ENCODE results near the gene HK2. TPM values are rescaled to one million over a fixed set of nuclear protein-coding genes. Genes with fewer than 3 reads are reported as not detected.
"Not testable (repeated sequence)": the region's sequence is repeated elsewhere in the genome, so short reads cannot be mapped to it uniquely, and the experiment has no call there.

Gene HK2
- total RNA-seq, result 4.1 TPM
- long read RNA-seq, result 0 reads

DNA sequence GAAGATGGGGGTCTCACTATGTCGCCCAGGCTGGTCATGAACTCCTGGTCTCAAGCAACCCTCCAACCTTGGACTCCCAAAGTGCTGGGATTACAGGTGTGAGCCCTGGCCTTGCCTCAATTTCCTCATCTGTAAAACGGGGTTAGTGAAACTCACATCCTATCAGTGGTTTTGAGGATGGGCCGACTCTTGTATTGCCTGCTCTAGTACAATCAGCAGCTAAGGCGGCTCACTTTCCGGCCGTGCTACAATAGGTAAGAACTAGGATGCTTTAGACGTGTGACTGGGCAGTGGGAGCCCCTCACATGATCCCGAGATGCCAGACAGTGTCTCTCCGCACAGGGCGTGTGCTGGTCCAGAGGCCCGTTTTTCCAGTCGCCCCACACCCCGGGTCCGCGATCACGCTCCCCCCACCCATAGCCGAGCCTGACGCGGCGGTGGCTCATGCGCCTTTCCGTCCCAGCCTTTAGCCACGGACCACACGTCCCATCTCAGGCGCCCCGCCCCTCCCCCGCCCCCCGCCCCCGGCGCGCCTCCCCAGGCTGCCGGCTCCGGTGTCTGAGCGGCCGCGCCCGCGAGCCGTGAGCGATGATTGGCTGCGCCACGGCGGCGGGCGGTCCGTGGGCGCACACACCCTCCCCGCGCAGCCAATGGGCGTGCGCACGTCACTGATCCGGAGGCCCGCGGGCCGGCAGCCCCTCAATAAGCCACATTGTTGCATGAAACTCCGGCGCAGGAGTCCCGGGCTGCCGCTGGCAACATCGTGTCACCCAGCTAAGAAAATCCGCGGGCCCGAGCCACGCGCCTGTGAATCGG, at the start of gene HK2:
TSS of gene HK2 (plus strand) at position 710 of the 816 bp plus-strand sequence. CDS start 454 bp downstream, outside the sequence.
- ATAC-seq (ENCODE audit: poor library complexity) (peak; percentile 98), DNase-seq (peak; percentile 91)
- intact Hi-C loops (cut with DNase I), result no loop called here

DNA sequence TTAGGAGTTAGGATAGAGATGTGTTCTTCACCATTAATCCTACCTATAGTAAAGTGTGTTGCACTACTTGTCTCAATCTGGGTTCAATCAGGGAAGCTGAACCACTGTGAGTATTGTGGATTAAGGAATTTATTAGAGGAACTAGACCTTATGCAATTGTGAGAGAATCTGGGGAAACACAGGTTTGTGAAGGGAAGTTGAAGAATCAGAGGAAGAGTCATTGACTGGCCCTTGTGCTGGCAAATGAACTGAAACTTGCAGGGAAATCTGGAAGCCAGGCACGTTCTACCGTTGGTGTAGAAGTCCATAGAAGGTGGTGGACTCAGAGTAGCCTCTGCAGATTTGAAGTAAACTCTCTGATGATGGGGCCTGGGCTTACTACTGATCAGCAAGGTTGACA, 44.7 kb upstream of the HK2 start:
- intact Hi-C loops (cut with DNase I), result no loop called here
- no peak for DNase-seq
- ATAC-seq (ENCODE audit: poor library complexity), result peak; percentile 20

DNA sequence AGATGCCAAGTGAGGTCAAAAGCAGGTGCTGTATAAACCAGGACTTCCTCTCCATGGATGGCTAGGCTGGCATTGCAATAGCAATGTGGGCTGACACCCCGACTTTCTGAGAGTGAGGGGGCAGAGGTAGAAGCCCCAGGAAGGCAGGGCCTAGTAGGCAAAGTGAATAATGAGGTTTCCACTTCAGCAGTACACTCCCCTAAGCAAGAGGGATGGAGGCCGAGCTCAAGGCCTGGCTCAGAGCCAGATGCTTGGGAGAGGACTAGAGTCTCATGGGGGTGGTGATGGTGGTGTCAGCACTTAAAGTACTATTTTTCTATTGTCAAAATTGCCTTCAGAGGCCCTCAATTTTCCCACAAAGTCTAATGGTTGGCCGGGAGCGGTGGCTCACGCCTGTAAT, 41.6 kb upstream of the HK2 start:
- no peak for DNase-seq
- intact Hi-C loops (cut with DNase I), result no loop called here
- ATAC-seq (ENCODE audit: poor library complexity), result no peak

DNA sequence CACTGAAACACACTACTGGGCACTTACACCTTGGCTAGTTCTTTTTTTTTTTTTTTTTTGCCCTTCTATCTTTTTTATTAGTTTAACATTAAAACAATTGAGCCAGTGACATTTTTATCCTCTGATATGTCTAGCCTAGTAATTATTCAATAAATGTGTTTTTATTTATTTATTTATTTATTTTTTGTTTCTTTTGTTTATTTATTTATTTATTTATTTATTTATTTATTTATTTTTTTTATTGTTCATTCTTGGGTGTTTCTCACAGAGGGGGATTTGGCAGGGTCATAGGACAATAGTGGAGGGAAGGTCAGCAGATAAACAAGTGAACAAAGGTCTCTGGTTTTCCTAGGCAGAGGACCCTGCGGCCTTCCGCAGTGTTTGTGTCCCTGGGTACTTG, 39.0 kb upstream of the HK2 start:
- intact Hi-C loops (cut with DNase I); ATAC-seq (ENCODE audit: poor library complexity); DNase-seq: not testable (repeated sequence)

DNA sequence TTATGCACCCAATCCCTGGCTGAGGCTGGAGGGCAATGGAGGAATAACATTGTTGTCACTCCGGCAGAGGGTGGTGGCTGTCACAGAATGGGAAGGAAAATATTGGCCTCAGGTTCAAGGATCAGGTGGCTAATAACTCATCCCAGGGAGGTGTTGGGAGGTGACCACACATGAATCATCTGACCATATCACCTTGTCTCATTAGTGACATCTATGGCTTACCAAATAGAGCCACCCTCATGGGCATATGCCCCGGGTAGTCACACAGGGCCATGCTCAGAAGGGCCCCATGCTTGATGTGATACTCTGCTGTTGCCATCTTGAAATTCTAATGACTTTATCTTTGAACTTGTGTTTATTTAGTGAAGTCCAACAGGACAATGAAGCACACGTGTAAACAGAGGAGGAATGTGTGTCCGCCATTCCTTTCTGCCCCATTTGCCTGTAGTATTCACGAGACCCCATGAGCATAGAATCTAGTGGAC, 27.5 kb upstream of the HK2 start:
- intact Hi-C loops (cut with DNase I), result no loop called here
- no peak for DNase-seq
- ATAC-seq (ENCODE audit: poor library complexity), result no peak

DNA sequence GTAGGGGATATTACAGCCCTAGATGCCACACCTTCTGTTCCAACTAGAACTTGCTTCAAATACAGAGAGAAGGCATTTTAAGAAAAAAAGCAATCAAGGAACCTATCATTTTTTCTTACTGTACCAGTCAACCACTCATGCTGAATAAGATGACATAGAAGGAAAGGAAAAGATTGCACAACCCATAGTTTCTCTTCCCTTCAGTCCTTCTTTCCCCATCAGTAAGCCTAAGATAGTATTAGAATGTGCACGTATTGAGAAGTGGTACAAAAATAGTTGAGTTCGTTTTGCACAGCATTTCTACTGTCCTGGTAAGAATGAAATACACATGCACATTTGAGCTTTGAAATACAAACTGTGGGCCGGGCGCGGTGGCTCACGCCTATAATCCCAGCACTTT, 27.0 kb upstream of the HK2 start:
- ATAC-seq (ENCODE audit: poor library complexity), result peak; percentile 20
- intact Hi-C loops (cut with DNase I), result no loop called here
- no peak for DNase-seq

DNA sequence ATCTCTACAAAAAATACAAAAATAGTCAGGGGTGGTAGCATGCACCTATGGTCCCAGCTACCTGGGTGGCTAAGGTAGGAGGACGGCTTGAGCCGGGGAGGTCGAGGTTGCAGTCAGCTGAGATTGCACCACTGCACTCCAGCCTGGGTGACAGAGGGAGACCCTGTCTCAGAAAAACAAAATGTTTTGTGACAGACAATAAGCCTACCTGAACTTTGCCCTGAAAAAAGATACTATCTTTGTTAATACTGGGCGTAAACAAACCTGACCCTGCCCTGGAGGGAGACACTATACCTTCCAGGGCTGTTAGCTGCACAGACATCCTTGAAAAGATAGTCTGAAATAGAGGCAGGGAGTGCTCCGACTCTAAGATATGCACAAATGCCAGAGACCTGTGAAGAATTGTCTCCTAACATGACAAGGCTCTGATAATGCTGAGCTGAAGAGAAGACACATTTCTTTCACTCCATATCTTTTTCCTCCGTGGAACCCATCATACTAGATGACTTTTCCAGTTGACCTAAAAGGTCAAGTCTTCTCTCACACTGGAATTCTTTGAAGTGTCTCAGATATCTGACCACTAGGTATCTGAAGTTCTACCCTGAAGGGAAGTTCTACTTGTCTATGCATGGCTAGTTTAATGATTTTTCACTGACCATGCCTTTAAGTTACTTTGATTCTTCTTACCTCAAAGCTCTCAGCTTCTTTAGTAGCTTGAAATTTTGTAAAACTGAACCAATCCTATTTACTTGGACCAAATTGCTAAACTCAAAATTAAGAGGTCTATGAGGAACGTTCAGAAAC, 20.9 kb upstream of the HK2 start:
- intact Hi-C loops (cut with DNase I), result no loop called here
- DNase-seq (no peak), ATAC-seq (ENCODE audit: poor library complexity) (no peak)

DNA sequence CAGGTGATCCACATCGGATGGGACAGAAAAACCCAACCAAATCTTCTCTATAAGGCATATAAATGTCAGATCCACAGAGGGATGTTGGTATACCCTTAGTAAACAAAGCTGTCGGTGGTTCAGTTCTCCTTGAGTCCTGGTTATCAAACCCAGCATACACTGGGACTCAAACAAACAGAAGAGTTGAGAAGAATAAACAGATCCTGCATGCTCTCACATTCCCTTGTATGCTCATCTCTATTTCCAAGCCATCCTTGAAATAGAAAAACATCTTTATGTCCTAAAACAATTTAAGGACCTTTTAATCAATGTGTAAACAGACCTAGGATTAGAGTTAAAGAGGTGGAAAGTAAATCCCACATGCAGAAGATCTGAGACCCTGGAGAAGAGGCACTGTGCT, 19.8 kb upstream of the HK2 start:
- DNase-seq, result no peak
- intact Hi-C loops (cut with DNase I), result no loop called here
- ATAC-seq (ENCODE audit: poor library complexity), result no peak

DNA sequence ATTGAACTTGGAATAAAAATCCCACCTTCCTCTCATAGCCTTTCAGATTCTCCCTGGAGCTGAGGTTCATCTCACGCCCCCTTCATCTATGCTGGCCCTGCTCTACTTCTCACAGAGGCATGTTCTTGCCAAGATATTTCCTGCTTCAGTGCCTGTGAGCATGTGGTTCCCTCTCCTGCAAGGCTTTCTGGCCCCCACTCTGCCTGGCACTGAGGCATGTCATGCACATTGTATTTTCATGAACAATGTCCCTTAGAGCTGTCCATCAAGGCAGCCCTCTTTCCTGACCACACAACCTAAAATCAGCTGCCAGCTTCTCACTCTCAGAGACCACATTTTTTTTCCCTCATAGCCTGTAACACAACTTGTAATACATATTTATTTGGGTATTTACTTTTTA, 18.0 kb upstream of the HK2 start:
- no peak for DNase-seq
- intact Hi-C loops (cut with DNase I), result no loop called here
- no peak for ATAC-seq (ENCODE audit: poor library complexity)

DNA sequence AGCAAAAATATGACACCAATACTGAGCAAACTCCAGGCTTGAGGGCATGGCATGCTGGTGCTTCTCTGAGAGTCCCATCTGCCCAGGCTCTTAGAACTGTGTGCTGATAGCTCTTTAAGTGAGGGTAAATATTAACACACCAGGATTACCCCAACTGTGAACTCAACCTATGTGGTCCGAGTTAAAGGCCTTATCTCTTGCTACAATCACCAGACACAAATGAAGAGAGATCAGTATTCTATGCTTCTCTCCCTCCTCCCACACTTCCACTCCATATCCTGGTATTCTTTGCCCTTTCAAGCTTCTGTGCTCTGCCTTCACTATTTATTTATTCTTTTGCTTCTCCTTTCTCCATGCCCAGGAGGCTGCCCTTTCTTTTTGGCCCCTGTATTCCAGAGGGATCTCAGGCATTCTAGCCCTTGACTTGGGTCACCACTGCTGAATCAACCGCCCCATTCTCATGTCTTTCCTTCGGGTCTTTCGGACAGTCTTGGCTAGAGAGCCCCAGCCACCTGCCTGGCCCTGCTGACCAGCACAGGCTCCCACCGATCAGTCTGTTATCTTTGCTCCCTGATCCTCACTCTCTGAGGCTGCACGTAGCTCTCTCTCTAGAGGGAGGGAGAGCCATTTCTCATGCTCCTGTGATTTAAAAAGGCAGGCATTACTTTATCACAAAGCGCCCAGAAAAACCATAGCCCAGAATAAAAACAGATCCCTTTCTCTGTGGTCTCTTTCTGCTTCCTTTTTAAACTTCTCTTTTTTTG, 17.2 kb upstream of the HK2 start:
- ATAC-seq (ENCODE audit: poor library complexity), result no peak
- intact Hi-C loops (cut with DNase I), result no loop called here
- no peak for DNase-seq

DNA sequence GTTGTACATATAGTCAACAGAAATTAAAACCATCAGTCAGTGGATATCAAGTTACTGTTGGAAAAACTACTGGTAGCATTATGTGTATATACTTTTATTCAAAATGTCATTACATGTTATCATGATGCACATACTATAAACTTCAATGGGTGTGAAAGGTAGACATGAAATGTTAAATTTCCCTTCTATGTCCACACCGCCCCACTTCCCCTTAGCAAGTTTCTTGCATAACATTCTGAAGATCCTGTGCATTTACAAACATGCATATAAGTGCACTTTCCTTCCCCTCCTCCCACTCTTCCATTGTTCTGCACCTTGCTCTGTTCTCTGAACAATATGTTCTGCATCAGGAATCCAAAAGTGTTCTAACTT, 16.6 kb upstream of the HK2 start:
- ATAC-seq (ENCODE audit: poor library complexity) (peak; percentile 29), DNase-seq (no peak)
- intact Hi-C loops (cut with DNase I), result no loop called here

DNA sequence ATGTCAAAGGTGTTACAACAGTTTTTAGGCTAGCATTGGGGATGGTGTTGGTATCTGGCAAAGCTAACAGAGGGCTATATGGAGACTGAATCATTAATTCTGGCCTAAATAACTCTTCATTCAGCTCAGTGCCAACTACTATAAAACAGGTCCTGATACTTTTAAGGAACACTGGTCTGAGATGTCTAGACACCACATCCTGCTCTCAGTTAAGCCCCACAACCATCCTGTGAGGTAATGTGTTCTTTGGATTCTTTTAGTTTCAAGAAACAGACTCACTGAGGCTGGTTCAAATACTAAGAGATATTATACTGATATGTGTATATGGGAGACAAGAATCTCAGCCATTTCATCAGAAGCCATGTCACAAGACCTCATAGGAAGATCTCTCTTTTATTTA, 14.2 kb upstream of the HK2 start:
- ATAC-seq (ENCODE audit: poor library complexity) (no peak), DNase-seq (no peak)
- intact Hi-C loops (cut with DNase I), result no loop called here

DNA sequence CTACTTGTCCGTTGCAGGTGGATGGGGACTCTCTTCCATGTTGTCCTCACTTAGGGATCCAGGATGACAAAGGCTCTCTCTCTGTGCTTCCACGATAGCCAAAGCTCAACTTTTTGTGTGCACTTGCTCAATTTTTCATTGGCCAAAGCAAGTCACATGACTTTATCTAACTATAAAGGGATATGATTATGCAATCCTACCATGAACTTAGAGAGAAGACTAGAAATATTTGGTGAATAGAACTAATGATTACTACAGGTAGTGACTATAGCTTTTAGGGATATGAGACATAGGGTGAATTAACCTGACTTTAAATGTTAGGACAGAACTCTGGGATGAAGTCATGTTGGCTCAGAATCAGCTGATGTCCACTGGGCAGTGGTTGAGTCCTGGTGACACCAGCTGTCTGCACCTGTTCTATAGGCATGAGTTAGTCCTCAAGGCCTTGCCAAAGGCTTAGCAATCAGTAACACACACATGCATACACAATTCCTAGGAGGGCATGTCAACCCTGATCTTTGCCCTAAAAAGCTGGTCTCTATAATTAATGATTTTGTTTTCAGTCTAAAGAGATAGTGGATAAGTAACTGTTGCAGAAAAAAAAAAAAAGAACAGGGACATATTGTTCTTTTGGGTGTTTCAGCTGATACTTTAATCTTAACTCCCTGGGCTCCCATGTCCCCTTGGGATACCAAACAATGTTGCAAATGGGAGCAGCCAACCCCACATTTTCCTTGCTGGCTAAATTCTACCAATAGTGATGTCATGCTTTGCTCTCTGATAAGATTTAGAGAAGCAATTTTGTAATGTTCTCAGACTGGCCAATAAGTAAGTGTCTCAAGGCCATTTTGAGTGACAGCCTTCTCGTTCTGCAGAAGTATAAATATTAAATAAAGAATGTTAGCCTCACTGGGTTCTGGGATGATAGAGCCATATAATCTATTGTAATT, 12.5 kb upstream of the HK2 start:
- DNase-seq (no peak), ATAC-seq (ENCODE audit: poor library complexity) (peak; percentile 46)
- intact Hi-C loops (cut with DNase I), result no loop called here

DNA sequence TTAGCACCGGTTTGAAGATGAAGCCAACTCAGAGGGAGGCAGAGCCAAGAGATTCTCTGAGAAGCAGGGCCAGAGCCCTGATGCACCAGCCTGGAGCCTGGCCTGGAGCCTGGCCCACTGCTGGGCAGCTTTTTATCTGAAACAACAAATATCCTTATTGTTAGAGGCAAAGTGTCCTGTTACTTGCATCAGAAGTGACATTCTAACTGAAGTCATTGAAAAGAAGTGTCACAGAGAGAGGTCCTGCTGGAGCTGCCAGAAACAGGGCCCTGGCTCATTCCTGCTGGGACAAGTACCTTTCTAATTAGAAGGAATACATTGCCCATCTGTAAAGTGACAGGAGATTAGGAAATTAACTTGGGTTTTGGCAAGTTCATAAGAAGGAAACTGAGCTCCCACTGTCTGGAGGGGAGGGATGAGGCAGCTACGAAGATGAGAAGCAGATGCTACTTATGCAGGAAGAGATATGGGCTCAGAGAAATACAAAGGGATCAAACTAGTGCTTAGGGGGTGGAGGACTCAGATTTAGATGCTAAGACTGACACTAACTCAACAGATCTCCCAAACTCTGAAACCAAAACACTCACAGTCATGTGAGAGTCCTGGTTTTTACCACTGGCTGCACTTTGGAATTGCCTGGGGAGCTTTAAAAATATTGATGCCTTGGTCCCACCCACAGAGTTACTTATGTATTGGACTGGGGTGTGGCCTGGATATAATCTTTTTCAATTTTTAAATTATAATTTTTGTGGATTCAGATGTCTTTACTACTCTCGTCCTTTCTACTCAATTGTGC, 11.0 kb upstream of the HK2 start:
- ATAC-seq (ENCODE audit: poor library complexity) (no peak), DNase-seq (no peak)
- intact Hi-C loops (cut with DNase I), result no loop called here

DNA sequence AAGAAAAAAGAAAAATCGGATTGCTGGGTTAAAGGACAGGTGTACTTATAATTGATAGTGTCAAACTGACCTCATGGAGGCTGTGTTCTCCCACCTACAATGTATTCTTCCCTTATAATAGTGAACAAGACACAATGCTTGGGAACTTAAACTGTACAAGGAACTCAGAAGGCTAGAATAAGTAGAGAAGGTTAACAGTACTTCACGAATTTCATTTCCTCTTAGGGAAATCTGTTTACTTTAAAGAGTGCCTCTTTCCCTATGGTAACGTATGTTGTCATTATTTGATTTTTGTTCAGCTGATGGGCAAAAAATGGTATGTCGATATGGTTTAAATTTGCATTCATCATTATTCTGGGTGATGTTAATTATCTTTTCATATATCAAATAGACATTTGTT, 9.2 kb upstream of the HK2 start:
- ATAC-seq (ENCODE audit: poor library complexity), result no peak
- intact Hi-C loops (cut with DNase I), result no loop called here
- DNase-seq, result no peak

DNA sequence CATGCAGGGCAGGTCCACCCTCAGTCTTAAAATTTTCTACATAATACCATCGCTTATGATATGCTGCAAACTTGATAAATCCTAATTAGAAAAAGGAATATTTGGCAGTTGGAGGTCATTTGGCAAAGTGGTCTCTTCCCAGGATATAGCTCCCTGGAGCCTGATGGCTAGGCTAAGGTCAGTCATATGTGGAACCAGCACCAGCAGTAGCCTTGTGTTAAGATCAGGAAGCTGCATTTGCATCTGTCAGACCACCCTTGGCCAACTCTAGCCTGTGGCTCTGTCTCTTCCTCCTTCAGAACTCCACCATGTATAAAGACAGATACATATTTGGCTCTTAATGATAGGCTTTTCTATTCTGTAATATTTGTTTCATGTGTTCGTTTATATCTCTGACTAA, 5.4 kb upstream of the HK2 start:
- intact Hi-C loops (cut with DNase I), result no loop called here
- no peak for ATAC-seq (ENCODE audit: poor library complexity)
- no peak for DNase-seq

DNA sequence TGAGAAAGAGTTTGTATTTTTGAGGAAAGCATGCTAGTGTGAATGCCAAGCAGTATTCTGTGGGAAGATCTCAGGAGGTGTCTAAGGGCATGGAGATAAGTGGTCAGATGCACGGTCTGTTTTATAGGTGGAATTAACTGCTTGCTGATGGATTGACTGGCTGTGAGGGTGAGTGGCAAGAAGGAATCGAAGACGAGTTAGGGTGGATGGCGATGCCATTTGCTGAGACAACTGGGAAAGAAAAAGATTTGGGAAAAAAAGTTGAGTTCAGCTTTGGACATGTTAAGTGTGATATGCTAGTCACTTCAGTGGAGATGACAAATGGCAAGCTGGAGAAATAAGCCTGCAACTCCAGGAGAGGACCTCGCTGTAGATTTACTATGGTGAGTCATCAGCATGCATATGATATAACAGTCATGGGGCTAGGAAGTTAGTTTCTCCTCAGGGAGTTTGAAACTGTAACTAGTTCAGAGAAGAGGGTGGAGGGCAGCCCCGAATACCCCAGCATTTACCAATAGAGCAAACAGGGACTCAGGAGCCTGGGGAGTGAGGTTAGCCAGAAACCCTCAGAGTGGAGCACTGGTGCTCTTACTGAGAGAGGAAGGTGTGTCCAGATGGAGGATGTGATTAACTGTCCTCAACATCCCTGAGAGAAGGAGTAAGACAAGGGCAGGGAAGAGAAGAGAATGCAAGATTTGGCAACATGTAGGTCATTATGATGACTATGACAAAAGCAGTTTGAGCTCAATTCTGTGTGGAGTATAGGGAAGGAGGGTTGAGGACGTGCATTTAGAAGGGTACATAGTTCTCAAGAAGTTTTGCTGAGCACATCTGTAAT, 2.0 kb upstream of the HK2 start:
- DNase-seq (no peak), ATAC-seq (ENCODE audit: poor library complexity) (no peak)
- intact Hi-C loops (cut with DNase I), result no loop called here

All from Right ventricle myocardium superior (tissue), 1 donor.